SK-N-SH treated with all-trans-retinoic acid at 6 μM for 48 hours (cell line): ENCODE data around the gene MSMP.

Experiments used
- BACH2 ChIP-seq: fragments of 250-450 bp; sonication (Bioruptor Pico); IDR thresholded peaks from 2 replicates; pipeline ENCODE4 v1.9.0; 2021; ENCODE audit warnings: mild to moderate bottlenecking, borderline replicate concordance
- CREB5 ChIP-seq: fragments of 250-450 bp; sonication (Bioruptor Pico); IDR thresholded peaks from 2 replicates; pipeline ENCODE4 v1.5.1; 2020; ENCODE audit warnings: low read depth, mild to moderate bottlenecking, moderate library complexity
- CSDC2 ChIP-seq: fragments of 250-450 bp; sonication (Bioruptor Pico); IDR thresholded peaks from 2 replicates; pipeline ENCODE4 v1.5.0; 2020; ENCODE audit warnings: mild to moderate bottlenecking, moderate library complexity
- CSRNP3 ChIP-seq: fragments of 250-450 bp; sonication (Bioruptor Pico); IDR thresholded peaks from 2 replicates; pipeline ENCODE4 v1.5.1; 2021; ENCODE audit warnings: mild to moderate bottlenecking, moderate library complexity
- PATZ1 ChIP-seq: fragments of 250-450 bp; sonication (Bioruptor Pico); IDR thresholded peaks from 2 replicates; pipeline ENCODE4 v1.8.0; 2020; ENCODE audit warnings: mild to moderate bottlenecking, moderate library complexity, borderline replicate concordance
- PPARA ChIP-seq: fragments of 250-450 bp; sonication (Bioruptor Pico); IDR thresholded peaks from 2 replicates; pipeline ENCODE4 v1.5.0; 2020; ENCODE audit warnings: mild to moderate bottlenecking, borderline replicate concordance
- RARB ChIP-seq: fragments of 250-450 bp; sonication (Bioruptor Pico); IDR thresholded peaks from 2 replicates; pipeline ENCODE4 v1.8.0; 2021; ENCODE audit warnings: mild to moderate bottlenecking, moderate library complexity
- TOX ChIP-seq: fragments of 250-450 bp; sonication (Bioruptor Pico); IDR thresholded peaks from 2 replicates; pipeline ENCODE4 v1.8.0; 2021; ENCODE audit warnings: mild to moderate bottlenecking, moderate library complexity, borderline replicate concordance
- TSHZ2 ChIP-seq: fragments of 250-450 bp; sonication (Bioruptor Pico); IDR thresholded peaks from 2 replicates; pipeline ENCODE4 v1.5.0; 2020; ENCODE audit warnings: mild to moderate bottlenecking, moderate library complexity
- ZFP3 ChIP-seq: fragments of 250-450 bp; sonication (Bioruptor Pico); IDR thresholded peaks from 2 replicates; pipeline ENCODE4 v1.5.0; 2020; ENCODE audit warnings: mild to moderate bottlenecking, moderate library complexity
- ZFP30 ChIP-seq: fragments of 450-650 bp; formaldehyde crosslinking; IDR thresholded peaks from 2 replicates; pipeline ENCODE4 v1.5.0; 2022; ENCODE audit warnings: mild to moderate bottlenecking, moderate library complexity
- ZNF70 ChIP-seq: fragments of 450-650 bp; formaldehyde crosslinking; IDR thresholded peaks from 2 replicates; pipeline ENCODE4 v1.5.0; 2020; ENCODE audit warnings: mild to moderate bottlenecking, moderate library complexity
- ZNF8 ChIP-seq: fragments of 450-650 bp; formaldehyde crosslinking; IDR thresholded peaks from 2 replicates; pipeline ENCODE4 v1.5.0; 2020; ENCODE audit warnings: mild to moderate bottlenecking, moderate library complexity

GRCh38 chr9:35716230-35716629 is 37.8 kb downstream of the MSMP start:
- TF ChIP-seq CREB5 (CRISPR knock-in tag) (no peak), PATZ1 (no peak), ZNF70 (no peak), RARB (CRISPR knock-in tag) (no peak), ZFP3 (no peak), ZFP30 (CRISPR knock-in tag) (no peak), TOX (CRISPR knock-in tag) (no peak), ZNF8 (no peak), BACH2 (CRISPR knock-in tag) (no peak), PPARA (CRISPR knock-in tag) (no peak), TSHZ2 (no peak), CSRNP3 (CRISPR knock-in tag) (no peak), CSDC2 (no peak)
